A549 (cell line): ENCODE results near the gene ACVR1C. TPM values are rescaled to one million over a fixed set of nuclear protein-coding genes. Genes with fewer than 3 reads are reported as not detected.

Experiments used
- ATAC-seq, 2 experiments: fragments of 200-7000 bp in 1 of 2; fragments of >200 bp in 1 of 2; cut with Nextera tagmentation in 1 of 2; cut with Tn5 transposase in 1 of 2; 3 replicates each; pipeline versions ENCODE4 v1.8.0 to v1.9.1; 2018 to 2020; ENCODE audit warnings: mild to moderate bottlenecking in 1 of 2, moderate library complexity in 1 of 2
- CTCF ChIA-PET: fragments of 300-600 bp; sonication (Branson Sonifier 250); formaldehyde crosslinking; extraction: SDS; loops from one replicate; lab custom pipeline; 2021; ENCODE audit warnings: antibody characterized with exemption, inconsistent platforms; lab: Yijun Ruan, JAX
- POLR2A ChIA-PET: fragments of 350-600 bp; formaldehyde crosslinking; extraction: SDS; loops from one replicate; lab custom pipeline; 2021; ENCODE audit warnings: antibody characterized with exemption, inconsistent platforms; lab: Yijun Ruan, JAX
- DNase-seq, 2 experiments: peaks; one replicate each; pipeline versions ENCODE4 v3.0.0 to v3.0.0-alpha.2; 2011 to 2016; ENCODE audit warnings: low read depth in 1 of 2, low spot score in 1 of 2
- FAIRE-seq: peaks from 2 replicates; lab custom pipeline; 2011; peaks lifted over from hg19 to GRCh38; lab: Jason Lieb, UNC
- H3K27ac ChIP-seq, 2 experiments: fragments of >200 bp; sonication (Bioruptor Twin); formaldehyde crosslinking; 3 replicates each; pipeline ENCODE4 v1.5.1; 2016 to 2017
- H3K4me1 ChIP-seq: fragments of >200 bp; sonication (Bioruptor Twin); formaldehyde crosslinking; 3 replicates; pipeline ENCODE4 v1.6.1; 2016
- H3K4me2 ChIP-seq: fragments of >200 bp; sonication (Bioruptor Twin); formaldehyde crosslinking; 3 replicates; pipeline ENCODE4 v1.6.1; 2016
- H3K4me3 ChIP-seq: fragments of >200 bp; sonication (Bioruptor Twin); formaldehyde crosslinking; 3 replicates; pipeline ENCODE4 v1.5.1; 2016
- H3K9me3 ChIP-seq: fragments of >200 bp; sonication (Bioruptor Twin); formaldehyde crosslinking; 3 replicates; pipeline ENCODE4 v1.6.1; 2016
- CBX2 ChIP-seq: fragments of 200-600 bp; sonication (generic); IDR thresholded peaks from 2 replicates; pipeline ENCODE4 v1.6.1; 2016; ENCODE audit warnings: low read depth, mild to moderate bottlenecking, borderline replicate concordance
- CBX8 ChIP-seq: fragments of 200-600 bp; sonication (generic); IDR thresholded peaks from 2 replicates; pipeline ENCODE4 v1.6.1; 2016
- CTCF ChIP-seq: fragments of >200 bp; sonication (Bioruptor Twin); formaldehyde crosslinking; IDR thresholded peaks from 3 replicates; pipeline ENCODE4 v1.5.1; 2016
- EHF ChIP-seq: fragments of 250-450 bp; sonication (Bioruptor Pico); IDR thresholded peaks from 2 replicates; pipeline ENCODE4 v1.5.0; 2020; ENCODE audit warnings: mild to moderate bottlenecking
- EP300 ChIP-seq, 2 experiments: fragments of >200 bp; sonication (Bioruptor Twin); formaldehyde crosslinking; IDR thresholded peaks; 2 replicates in 1 of 2; 3 replicates in 1 of 2; pipeline ENCODE4 v1.6.1; 2016 to 2017
- ESRRA ChIP-seq: fragments of 150-350 bp; IDR thresholded peaks from 2 replicates; pipeline ENCODE4 v1.6.1; 2014; ENCODE audit warnings: mild to moderate bottlenecking, low read length, borderline replicate concordance
- GATA3 ChIP-seq: IDR thresholded peaks from 2 replicates; pipeline ENCODE4 v1.6.1; 2012; ENCODE audit warnings: borderline replicate concordance
- HOXB5 ChIP-seq: fragments of 250-450 bp; sonication (Bioruptor Pico); IDR thresholded peaks from 2 replicates; pipeline ENCODE4 v1.5.0; 2020; ENCODE audit warnings: mild to moderate bottlenecking, moderate library complexity
- MAFK ChIP-seq: fragments of 450-650 bp; IDR thresholded peaks from 2 replicates; pipeline ENCODE4 v1.6.1; 2014; ENCODE audit not compliant: partially characterized antibody
- MAX ChIP-seq: IDR thresholded peaks from 2 replicates; pipeline ENCODE4 v1.6.1; 2012
- MYC ChIP-seq: IDR thresholded peaks from 2 replicates; pipeline ENCODE4 v1.6.1; 2012; ENCODE audit warnings: mild to moderate bottlenecking, inconsistent platforms, low read length, improper control_type of control experiment, borderline replicate concordance
- PHF8 ChIP-seq: fragments of 200-600 bp; sonication (generic); IDR thresholded peaks from 2 replicates; pipeline ENCODE4 v1.6.1; 2016; ENCODE audit warnings: low read depth, mild to moderate bottlenecking, antibody characterized with exemption, moderate library complexity, borderline replicate concordance
- POLR2A ChIP-seq: IDR thresholded peaks from 2 replicates; pipeline ENCODE4 v1.6.1; 2012; ENCODE audit warnings: mild to moderate bottlenecking, low read length
- RAD21 ChIP-seq, 2 experiments: fragments of >200 bp in 1 of 2; sonication (Bioruptor Twin) in 1 of 2; formaldehyde crosslinking in 1 of 2; IDR thresholded peaks in 1 of 2; conservative IDR thresholded peaks in 1 of 2; 2 replicates in 1 of 2; 3 replicates in 1 of 2; pipeline ENCODE4 v1.6.1; 2012 to 2018; ENCODE audit warnings: inconsistent platforms in 1 of 2
- RARB ChIP-seq: fragments of 250-450 bp; sonication (Bioruptor Pico); IDR thresholded peaks from 2 replicates; pipeline ENCODE4 v1.8.0; 2021; ENCODE audit warnings: mild to moderate bottlenecking, moderate library complexity
- SMC3 ChIP-seq: fragments of >200 bp; sonication (Bioruptor Twin); formaldehyde crosslinking; IDR thresholded peaks from 3 replicates; pipeline ENCODE4 v1.6.1; 2018; ENCODE audit warnings: inconsistent platforms
- WGBS: methylation state at CpG from one replicate; pipeline ENCODE4 v1.1.6; 2017; ENCODE audit errors: missing lambda C conversion rate; 5-methylcytosine and 5-hydroxymethylcytosine counted together
- polyA plus RNA-seq, 4 experiments: library from polyadenylated mRNA; depleted of rRNA in 3 of 4; stranded (reverse); fragments of >200 nt; fragmentation: RNase III in 1 of 4; extraction: RNeasy Plus Mini Kit Qiagen cat#74134 plus additional on column Dnase treatment in 1 of 4; gene quantifications; 2 replicates in 3 of 4; 3 replicates in 1 of 4; pipeline ENCODE4 v1.2.3, GENCODE V29; 2011 to 2017

ACVR1C gene
- polyA plus RNA-seq, 2 of the 4 experiments (the other 2 are of a cell fraction): 0.06 TPM; not detected in 1

GRCh38 chr2:157603198-157603597 lies 25.5 kb downstream of the ACVR1C start:
- no peak overlapping the region for H3K4me3 ChIP-seq
- TF ChIP-seq MAFK (peak; percentile 87), MYC (no peak)
- DNase-seq (no peak), ATAC-seq (no peak), FAIRE-seq (no peak)
- no peak overlapping the region for H3K4me2 ChIP-seq
- 40% methylated on average over 1 of the region's 1 CpG for WGBS
- ChIA-PET POLR2A (no interaction called here), CTCF (no interaction called here)
- no peak overlapping the region for H3K27ac ChIP-seq
- no peaks in the 10 kb centered on the region for H3K9me3 ChIP-seq
- H3K4me1 ChIP-seq: no peaks in the 10 kb centered on the region

GRCh38 chr2:157601807-157602206 lies 26.9 kb downstream of the ACVR1C start:
- H3K9me3 ChIP-seq: no peaks in the 10 kb centered on the region
- WGBS: 3% methylated on average over 4 of the region's 4 CpGs
- ATAC-seq (no peak), DNase-seq (no peak), FAIRE-seq (no peak)
- no peak overlapping the region for H3K4me2 ChIP-seq
- ChIA-PET POLR2A (no interaction called here), CTCF (no interaction called here)
- no peak overlapping the region for H3K27ac ChIP-seq
- H3K4me3 ChIP-seq: no peak overlapping the region
- no peak for TF ChIP-seq EP300 (IDR thresholded peaks at IDR 0.05)
- TF ChIP-seq CBX8: peak; percentile 57; the same call in 1 of the 2 replicates
- H3K4me1 ChIP-seq: no peaks in the 10 kb centered on the region

DNA sequence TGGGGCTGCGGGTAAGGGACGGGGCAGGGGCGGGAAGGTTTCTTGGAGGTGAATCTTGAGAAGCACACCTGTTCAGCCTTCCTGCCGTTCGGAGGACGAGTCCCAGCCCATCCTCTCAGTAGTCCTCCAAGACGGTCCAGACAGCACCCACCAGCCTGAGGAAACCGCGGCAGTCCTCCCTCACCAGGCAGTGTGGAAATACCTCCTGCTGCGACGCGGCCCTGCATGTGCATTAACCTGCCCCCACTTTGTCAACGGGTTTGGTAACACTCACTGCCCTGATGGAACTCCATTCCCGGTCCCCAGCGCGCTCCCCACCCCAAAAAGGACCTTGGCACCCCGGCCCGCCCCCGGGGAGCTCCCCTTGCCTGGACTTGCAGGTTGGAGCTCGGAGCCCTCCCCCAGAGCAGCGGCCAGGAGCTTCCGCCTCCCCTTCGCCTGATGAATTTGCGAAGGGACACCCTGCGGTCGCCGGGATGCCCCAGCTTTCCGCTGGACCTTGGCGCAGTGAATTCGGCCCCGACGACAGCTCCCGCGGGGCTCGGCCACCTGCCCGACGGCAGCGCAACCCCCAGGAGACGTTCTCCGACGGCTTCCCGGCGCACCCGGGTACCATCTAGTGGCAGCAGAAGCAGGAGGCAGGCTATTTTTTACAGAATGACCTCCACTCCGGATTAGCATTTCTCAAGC lies 31.5 kb downstream of the ACVR1C start:
- ATAC-seq (peak; percentile 76 to 82; a peak in 5 of 6 replicates), DNase-seq (peak; percentile 7 to 9), FAIRE-seq (no peak)
- no peak overlapping the region for H3K4me3 ChIP-seq
- TF ChIP-seq GATA3 (no peak), CTCF (peak; percentile 39), HOXB5 (no peak), RARB (no peak), SMC3 (peak; percentile 56), ESRRA (no peak), RAD21 (conservative IDR thresholded peaks at IDR 0.05 in 1 of 2, IDR thresholded peaks at IDR 0.05 in 1 of 2) (peak; percentile 33 to 37; a peak in 4 of 5 replicates), POLR2A (no peak), CBX2 (no peak)
- ChIA-PET CTCF (interaction anchor here (1.1 to 2.0 kb wide), 2 partner anchors 292 to 295 kb away, joined by 4 to 13 read pairs; no protein-coding TSS in a partner anchor), POLR2A (no interaction called here)
- no peaks in the 10 kb centered on the region for H3K9me3 ChIP-seq
- peak overlapping the region; percentile 8; the same call in 1 of the 3 replicates for H3K4me2 ChIP-seq
- no peaks in the 10 kb centered on the region for H3K4me1 ChIP-seq
- no peak overlapping the region for H3K27ac ChIP-seq
- WGBS: 30% methylated on average over 25 of the region's 45 CpGs

DNA sequence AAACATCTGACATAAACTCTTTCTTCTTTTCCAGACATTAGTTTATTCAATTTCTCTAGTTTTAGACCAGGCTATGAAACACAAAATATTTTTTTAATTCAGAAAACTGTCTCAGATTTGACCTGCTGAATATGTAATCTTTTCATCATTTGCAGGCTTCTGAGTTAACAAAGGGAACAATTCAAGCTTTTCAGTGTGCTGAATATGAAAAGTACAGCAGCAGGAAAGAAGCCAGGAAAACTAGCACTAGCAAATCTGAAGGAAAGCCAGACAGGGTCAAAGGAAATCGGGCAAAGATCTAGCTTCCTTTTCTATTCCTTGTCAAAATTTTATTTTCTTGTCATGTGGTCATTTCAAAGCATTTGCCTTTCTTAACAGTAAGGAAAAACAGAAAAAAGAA lies 35.3 kb downstream of the ACVR1C start:
- DNase-seq (no peak), ATAC-seq (no peak), FAIRE-seq (no peak)
- ChIA-PET POLR2A (no interaction called here), CTCF (interaction anchor here (1.0 kb wide), 1 partner anchor 101 kb away, joined by 3 read pairs; no protein-coding TSS in a partner anchor)
- no peak for TF ChIP-seq HOXB5
- TF ChIP-seq RAD21 (conservative IDR thresholded peaks at IDR 0.05 in 1 of 2, IDR thresholded peaks at IDR 0.05 in 1 of 2): no peak
- WGBS: 0% methylated on average over 1 of the region's 1 CpG
- H3K4me2 ChIP-seq: no peak overlapping the region
- H3K9me3 ChIP-seq: no peaks in the 10 kb centered on the region
- no peak overlapping the region for H3K27ac ChIP-seq
- no peak overlapping the region for H3K4me3 ChIP-seq
- no peaks in the 10 kb centered on the region for H3K4me1 ChIP-seq

DNA sequence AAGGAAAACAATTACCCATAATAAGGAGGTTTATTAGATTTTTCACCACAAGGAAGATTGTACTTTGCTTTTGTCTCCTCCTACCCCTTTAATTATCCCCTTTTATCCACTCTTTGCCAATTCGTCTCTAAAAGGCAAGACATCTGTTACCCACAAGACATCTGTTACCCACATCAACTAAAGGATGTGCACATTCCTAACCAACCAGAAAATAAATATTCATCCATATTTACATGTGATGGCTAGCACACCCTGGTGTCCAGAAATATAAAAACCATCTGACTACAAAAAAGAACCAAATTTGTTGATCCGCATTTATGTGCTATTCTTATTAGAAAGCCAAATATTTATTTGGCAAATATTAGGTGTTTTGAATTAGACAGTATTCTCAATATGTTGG lies 35.7 kb downstream of the ACVR1C start:
- ATAC-seq (no peak), FAIRE-seq (no peak), DNase-seq (peak in 1 of 2 experiments; percentile 10)
- H3K4me3 ChIP-seq: no peak overlapping the region
- ChIA-PET POLR2A (no interaction called here), CTCF (interaction anchor here (1.0 kb wide), 1 partner anchor 100 kb away, joined by 3 read pairs; no protein-coding TSS in a partner anchor)
- H3K9me3 ChIP-seq: no peaks in the 10 kb centered on the region
- 13% methylated on average over 2 of the region's 2 CpGs for WGBS
- no peaks in the 10 kb centered on the region for H3K4me1 ChIP-seq
- H3K27ac ChIP-seq: no peak overlapping the region
- no peak overlapping the region for H3K4me2 ChIP-seq
- TF ChIP-seq RAD21 (conservative IDR thresholded peaks at IDR 0.05 in 1 of 2, IDR thresholded peaks at IDR 0.05 in 1 of 2): peak; percentile 16 to 18; a peak in 2 of 5 replicates
- TF ChIP-seq CTCF: 0 out of 3 replicates have a peak, but pooled peaks have one; percentile 20
- TF ChIP-seq CBX8: no peak
- TF ChIP-seq MAX: no peak
- TF ChIP-seq EHF: no peak
- 0 out of 3 replicates have a peak, but pooled peaks have one; percentile 23 for TF ChIP-seq SMC3
- no peak for TF ChIP-seq CBX2
- no peak for TF ChIP-seq PHF8
